HG03039 (cell line): Measurements from ENCODE around the gene TFPT.
"Not testable (repeated sequence)": the region's sequence is repeated elsewhere in the genome, so short reads cannot be mapped to it uniquely, and the experiment has no call there.

ENCODE experiments used
- ATAC-seq: cut with Tn5 transposase; IDR thresholded peaks from one replicate; pipeline ENCODE4 v1.9.1; 2021; ENCODE audit warnings: mild to moderate bottlenecking, moderate library complexity; ENCODE audit not compliant: unreplicated experiment

TFPT gene

DNA sequence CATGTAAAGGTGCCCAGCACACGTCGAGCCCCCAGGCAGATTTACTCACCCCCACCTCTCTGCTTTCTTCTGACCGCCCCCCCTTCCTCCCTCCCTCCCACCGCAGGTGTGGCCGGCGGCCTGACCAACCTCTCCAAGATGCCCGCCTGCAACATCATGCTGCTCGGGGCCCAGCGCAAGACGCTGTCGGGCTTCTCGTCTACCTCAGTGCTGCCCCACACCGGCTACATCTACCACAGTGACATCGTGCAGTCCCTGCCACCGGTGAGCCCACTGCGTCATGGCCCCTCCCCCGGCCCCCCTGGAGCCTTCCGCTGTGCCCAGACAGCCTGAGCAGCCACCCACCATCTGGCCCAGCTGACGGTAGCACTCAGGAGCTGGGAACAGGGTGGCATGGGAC is 8.9 kb upstream of the TFPT start:
- no peak for ATAC-seq

DNA sequence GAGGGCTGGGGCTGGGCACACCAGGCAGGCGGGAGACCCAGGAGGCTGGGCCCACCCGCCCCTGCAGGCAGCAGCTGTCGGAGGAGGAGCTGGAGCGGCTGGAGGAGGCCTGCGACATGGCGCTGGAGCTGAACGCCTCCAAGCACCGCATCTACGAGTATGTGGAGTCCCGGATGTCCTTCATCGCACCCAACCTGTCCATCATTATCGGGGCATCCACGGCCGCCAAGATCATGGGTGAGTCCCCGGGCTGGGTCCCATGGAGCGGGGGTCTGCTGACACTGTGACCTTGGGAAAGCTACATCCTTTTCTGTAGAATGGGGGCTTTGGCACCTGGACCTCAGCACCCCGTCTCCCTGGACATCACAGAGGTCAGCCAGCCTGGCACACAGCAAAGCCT is 8.2 kb upstream of the TFPT start:
- ATAC-seq, result no peak

DNA sequence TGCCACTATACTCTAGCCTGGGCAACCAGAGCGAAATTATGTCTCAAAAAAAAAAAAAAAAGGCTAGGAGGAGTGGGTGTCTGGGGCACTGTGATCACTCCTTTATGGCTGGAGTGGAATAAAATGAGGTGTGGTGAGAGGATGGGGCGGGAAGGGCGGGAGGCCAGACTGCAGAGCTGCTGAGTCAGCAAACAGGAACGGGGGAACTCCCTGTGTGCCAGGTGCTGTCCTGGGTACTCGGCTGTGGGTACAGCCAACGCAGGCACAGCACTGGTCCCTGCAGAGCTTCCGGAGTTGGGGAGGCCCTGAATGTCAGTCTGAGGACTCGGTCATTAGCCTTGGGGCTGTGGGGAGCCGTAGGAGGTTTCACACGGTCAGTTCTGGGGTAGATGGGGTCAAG is 5.8 kb upstream of the TFPT start:
- ATAC-seq, result no peak

DNA sequence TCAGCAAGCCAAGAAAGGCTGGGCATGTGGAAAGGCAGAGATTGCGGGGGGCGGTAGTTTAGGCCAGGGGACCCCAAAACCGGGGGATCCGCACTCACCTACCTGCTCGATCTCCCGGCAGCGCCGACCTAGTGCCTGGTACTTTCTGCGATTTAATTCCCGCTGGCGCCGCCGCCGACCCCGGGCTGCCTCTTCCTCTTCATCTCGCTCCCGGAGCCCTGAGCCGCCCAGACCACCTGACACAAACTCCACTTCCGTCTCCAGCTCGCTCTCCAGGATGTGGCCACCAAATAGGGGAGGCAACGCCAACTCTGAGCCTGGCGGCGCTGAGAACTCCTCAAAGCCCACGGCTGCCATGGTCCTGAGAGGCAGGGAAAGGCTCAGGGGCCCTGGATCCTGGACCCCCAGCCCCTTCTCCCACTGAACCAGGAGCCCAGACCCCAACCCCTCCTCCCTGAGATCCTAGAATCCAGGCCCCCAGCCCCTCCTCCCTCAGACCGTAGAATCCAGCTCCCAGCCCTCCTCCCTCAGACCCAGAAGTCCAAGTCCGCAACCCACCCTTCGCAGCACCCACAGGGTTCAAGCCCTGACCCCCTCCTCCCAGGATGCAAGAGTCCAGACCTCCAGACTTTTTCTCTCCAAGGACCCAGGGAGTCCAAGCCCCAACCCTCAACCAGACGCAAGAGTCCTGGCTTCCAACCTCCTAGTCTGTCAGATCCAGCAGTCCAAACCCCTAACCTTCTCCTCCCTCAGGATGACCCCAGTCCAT is 933 bp downstream of the TFPT start:
- no peak for ATAC-seq

DNA sequence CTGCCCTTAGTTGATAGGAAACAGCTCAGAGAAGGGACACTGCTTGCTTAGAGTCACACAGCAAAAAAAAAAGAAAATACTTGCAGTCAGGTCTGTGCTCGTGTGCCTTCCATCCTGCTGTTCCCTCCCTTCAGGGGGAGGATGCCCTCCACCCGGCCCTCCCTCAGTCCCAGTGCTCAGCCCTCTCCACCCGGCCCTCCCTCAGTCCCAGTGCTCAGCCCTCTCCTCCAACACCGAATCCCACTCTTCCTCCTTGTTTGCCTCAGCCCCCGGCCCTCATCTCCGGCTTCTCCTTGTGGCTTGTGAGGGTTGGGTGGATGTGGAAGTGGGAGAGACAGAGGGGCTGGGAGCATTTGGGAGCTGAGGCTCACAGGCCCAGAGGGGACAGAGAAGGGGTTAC is 5.8 kb downstream of the TFPT start:
- ATAC-seq, result no peak

DNA sequence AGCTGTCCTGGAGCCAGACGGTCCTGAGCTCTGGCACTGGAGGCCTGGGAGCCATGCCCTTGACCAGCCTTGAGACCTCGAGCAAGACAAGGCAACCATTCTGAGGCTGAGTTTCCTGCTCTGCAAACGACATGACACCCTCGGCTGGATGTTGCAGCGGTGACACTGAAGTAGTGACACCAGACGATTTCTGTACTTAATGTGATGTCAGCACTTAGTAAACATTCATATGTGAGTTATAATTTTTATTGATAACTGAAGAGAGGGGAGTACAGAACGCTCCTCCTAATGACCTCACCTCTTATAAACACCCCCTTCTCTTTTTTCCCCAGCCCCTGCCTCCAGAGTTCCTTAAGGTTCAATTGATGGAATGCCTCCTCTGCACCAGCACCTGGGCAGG is 7.0 kb downstream of the TFPT start:
- ATAC-seq, result no peak

DNA sequence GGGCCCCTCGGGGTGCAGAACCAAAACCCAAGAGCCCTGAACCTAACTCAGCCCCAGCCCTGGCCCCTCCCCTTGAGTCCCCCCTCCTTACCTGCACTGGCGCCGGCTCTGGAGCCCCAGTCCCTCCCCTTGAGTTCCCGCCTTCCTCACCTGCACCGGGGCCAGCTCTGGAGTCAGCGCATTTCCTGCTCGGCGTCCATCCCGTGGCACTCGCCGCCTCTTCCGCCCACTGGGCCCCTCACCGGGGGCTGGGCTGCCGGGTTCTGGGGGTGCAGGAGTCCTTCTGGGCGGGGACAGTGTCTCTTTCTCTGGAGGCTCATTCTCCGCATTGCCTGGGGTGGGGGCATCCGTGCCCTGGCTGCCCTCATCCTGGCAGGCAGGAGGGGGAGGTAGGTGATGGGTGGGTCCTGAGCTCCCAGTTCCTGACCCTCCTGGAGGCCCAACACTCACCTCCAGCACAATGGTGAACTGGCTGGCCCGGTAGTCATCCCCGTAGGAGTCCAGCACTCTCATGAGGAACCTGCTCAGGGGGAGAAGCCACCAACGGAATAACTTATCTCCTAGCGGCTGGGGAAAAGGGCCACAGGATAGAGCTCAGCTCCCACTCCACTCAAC is 7.5 kb downstream of the TFPT start:
- ATAC-seq, result no peak

DNA sequence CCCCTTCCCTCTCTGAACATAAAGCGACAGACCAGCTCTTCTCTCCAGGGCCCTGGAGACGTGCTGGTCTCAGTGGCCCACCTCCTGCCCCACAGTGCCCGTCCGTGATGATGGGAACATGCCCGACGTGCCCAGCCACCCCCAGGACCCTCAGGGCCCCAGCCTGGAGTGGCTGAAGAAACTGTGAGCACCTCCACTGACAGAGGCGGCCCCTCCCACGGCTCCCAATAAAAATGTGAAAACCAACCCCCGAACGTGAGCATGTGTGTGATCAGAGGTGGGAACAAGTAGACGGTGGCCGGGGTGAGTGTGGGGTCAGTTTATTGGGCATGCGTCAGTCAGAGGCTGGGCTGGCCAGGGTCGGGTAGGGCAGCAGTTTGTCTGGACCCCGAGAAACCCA is 8.7 kb downstream of the TFPT start:
- no peak for ATAC-seq

DNA sequence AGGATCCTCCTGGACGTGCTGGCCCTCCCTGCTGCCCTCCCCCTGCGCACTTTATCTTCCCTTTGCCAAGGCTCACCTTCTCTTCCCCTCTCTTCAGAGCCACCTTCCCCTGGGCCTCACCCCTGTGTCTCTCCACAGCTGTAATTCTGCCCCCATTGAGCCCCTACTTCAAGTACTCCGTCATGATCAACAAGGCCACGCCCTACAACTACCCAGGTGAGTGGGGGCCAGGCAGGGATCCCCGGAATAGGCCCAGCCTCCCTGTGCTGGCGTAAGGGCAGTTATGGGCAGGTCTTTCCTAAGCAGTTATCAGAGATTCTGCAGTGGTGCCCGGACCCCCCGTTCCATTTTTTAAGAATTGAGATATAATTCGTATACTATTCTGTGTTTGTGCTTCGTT is 9.7 kb downstream of the TFPT start:
- ATAC-seq, result no peak

DNA sequence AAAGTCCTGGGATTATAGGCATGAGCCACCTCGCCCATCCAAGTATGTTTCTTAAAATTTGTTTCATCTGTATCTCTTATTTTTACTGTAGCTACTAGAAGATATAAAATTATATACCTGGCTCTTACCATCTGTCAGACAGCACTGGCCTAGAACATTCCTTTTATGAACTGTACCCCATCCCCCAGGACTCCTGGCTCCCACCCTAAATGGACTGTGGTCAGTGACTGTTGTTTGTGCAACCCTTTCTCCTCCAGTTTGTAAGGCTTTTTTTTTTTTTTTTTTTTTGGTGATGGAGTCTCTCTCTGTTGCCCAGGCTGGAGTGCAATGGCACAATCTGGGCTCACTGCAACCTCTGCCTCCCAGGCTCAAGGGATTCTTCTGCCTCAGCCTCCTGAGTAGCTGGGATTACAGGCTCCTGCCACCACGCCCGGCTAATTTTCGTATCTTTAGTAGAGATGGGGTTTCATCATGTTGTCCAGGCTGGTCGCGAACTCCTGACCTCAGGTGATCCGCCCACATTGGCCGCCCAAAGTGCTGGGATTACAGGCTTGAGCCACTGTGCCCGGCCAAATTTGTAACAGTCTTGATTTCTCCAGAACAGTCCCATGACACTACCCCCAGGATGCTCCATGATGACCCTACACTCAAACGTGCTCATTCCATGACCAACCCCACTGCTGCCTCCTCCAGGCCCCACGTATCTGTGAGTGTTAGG is 10.3 kb downstream of the TFPT start:
- ATAC-seq, result no peak

DNA sequence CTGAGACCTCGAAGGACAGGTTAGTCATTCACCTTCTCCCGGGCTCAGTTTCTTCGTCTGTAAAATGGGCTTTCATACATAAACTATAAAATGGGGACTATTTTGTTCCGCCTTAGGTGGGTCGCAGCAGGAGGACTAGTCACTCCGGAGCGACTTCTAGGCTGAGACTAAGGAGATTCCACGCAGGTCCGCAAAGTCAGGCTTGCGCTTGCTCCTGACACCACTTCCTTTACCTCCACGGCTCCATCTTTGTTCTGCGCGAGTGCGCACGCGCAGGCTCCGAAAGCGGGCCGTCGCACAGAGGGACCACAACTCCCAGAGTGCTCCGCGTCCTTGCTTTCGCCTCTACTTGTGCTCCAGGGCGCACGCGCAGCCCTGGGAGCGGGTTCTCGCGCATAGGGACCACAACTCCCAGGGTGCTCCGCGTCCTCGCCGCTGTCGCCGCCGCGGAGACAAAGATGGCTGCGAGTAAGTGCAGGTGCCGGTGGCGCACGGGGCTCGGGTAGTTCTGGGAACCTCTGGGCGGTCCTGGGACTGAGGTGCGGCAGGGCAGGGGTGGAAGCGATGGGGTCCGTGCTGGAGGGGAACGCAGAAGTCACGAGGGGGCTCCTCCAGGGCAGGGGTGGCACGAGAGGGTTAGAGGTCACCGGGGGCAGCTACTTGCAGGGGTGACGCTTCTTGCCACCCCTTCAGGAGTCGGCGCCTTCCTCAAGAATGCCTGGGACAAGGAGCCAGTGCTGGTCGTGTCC is 12.9 kb downstream of the TFPT start, which contains the start of gene NDUFA3:
TSS of gene NDUFA3 (plus strand) at position 435 of the 749 bp plus-strand sequence. CDS start at position 459, 24 bp downstream.
- peak; percentile 91 for ATAC-seq

DNA sequence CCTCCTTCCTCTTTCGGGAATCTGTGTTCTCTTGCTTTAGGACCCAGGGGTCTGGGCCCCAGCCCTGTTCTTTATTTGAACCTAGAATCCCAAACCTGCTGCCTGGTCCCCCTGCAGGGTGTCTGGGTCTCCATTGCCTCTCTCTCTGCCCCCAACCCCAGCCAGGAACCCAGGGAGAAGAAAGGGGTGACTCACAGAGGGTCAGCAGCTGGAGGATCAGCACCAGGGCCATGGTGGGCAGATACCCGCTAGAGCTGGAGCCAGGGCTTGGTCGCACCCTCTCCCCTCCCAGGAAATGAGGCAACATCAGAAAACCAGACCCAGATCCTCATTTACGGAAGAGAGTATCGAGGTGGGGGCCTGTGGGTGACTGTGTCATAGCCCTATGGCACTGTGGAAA is 14.9 kb downstream of the TFPT start, which contains the start of gene OSCAR:
TSS of gene OSCAR (minus strand) at position 243 of the 400 bp plus-strand sequence. CDS start at position 232, 11 bp downstream.
- ATAC-seq, result no peak

DNA sequence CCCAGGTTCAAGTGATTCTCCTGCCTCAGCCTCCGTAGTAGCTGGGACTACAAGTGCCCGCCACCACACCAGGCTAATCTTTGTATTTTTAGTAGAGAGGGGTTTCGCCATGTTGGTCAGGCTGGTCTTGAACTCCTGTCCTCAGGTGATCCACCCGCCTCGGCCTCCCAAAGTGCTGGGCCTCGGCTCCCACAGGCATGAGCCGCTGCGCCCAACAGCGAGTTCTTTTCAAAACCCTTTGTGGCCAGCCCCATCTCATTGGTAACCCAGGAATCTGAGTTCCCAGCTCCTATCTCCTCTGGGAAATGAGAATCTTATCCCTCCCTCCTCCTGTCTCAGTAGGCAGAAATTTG is 15.6 kb downstream of the TFPT start:
- not testable (repeated sequence) for ATAC-seq

DNA sequence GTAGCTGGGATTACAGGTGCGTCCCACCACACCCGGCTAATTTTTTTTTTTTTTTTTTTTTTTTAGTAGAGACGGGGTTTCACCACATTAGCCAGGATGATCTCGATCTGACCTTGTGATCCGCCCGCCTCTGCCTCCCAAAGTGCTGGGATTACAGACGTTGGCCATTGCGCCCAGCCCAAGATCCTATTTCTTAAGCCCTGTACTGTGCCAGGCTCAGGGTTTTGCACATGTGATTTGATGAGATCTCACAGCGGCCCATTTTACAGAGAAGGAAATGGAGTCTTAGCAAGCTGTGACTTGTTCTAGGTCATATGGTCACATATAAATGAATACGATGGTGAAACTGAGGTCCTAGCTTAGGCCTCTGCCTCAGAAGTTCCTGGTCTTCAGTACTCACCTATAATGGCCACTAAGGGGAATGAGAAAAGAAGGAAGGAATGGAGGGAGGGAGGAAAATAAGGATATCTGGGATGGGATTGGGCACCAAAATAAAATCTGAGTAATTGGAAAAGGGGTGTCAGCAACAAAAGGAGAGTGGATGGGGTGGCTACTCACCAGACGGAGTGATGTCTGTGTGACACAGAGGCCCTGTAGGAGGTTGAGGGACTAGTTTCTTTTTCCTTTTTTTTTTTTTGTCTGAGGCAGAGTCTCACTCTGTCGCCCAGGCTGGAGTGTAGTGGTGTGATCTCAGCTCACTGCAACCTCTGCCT is 16.1 kb downstream of the TFPT start:
- ATAC-seq, result no peak

DNA sequence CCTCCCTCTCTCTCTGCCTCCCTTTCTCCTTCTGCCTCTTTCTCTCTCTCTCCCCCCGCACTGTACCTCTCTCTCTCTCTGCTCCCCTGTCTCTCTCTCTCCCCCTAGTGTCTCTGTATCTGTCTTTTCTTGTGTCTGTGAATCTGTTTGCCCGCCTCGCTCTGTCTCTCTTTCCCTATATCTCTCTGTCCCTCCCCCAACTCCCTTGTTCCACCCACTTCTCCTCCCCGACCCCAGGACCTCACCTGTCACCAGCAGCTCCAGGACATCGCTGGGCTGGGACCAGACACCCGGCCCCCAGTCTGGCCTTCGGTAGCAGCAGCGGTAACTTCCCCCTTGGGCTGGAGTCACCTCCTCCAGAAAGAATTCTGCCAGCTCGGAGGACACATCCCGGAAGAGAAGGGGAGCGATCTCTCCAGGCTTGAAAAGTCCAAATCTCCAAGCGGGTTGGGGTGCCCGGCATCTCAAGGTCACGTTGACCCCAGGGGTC is 18.8 kb downstream of the TFPT start:
- ATAC-seq, result no peak

DNA sequence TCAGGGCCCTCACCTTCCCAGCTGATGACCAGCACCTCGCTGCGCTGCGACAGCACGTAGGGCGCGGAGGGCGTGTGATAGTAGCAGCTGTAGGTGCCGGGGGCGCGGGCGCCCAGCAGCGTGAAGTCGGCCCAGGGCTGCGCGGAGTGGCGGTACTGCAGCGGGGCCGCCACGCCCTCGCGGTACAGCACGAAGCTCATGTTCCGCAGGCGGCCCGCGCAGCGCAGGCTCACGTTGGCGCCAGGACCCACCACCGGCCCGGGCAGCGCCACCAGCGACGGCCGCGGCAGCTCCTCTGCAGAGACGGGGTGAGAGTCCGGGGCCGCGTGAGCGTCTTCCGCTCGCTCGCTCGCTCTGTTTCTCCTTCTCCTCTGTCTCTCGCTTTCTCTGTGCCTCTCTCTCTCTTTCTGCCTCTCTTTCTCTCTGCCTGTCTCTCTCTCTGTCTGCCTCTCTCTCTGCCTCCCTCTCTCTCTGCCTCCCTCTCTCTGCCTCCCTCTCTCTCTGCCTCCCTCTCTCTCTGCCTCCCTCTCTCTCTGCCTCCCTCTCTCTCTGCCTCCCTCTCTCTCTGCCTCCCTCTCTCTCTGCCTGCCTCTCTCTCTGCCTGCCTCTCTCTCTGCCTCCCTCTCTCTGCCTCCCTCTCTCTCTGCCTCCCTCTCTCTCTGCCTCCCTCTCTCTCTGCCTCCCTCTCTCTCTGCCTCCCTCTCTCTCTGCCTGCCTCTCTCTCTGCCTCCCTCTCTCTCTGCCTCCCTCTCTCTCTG is 19.4 kb downstream of the TFPT start:
- ATAC-seq, result not testable (repeated sequence)

DNA sequence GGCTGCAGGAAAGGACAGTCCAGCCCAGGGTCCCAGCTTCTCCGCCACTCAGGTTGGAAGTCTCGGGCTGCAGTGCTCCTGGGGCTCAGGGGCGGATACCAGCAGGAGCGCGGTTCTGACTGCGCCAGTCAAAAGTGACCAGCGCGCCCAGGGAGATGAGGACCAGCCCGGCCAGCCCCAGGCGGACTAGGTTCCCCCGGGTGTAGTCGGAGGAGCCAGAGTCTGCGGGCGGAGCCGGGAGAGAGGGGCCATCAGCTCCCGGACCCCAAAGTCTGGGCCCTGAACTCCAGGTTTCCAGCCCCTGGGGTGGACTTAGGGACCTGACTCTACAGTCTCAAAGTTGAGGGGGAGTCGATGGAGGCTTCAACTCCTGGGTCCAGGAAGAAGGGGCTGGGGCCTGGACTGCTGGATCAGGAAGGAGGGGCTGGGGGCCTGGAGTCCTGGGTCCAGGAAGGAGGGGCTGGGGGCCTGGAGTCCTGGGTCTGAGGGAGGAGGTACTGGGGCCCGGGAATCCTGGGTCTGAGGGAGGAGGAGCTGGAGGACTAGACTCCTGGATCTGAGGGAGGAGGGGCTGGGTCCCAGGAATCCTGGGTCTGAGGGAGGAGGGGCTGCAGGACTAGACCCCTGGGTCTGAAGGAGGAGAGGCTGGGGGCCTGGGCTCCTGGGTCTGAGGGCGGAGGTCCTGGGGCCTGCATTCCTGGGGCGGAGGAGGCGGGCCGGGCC is 20.2 kb downstream of the TFPT start:
- ATAC-seq, result no peak

DNA sequence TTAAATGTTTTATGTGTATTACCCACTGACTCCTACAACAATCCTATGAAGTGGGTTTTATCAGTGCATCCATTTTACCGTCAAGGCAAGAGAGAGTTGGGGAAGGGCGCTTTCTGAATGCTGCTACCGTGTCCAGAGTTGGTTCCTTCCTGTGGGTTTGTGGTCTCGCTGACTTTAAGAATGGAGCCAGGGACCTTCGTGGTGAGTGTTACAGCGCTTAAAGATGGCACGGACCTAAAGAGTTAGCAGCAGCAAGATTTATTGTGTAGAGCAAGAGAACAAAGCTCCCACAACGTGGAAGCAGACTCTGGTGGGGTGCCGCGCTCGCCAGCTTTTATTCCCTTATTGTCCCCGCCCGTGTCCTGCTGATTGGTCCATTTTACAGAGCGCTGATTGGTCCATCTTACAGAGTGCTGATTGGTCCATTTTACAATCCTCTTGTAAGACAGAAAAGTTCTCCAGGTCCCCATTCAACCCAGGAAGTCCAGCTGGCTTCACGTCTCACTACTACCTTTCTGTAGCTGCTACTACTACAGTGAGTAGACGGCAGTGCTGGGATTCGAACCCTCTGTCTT is 20.9 kb downstream of the TFPT start:
- ATAC-seq, result no peak

DNA sequence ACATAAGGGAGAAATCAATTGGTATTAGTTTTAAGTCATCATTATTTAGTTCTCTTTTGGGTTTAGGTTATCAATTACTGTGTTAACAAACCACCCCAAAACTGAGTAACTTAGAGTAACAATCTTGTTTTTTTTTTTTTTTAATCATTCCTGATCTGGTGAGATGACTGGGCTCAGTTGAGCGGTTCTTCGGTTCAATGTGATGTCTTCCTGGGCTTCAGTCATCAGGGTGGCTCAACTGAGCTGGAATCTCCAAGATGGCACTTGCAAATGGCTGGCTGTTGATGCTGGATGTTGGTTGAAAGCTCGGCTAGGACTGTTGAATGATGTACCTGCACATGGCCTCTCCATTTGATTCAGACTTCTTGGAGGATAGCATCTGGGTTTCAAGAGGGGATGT is 31.0 kb downstream of the TFPT start:
- ATAC-seq, result no peak
